ENCODE results near the gene ZFPM1.

ZFPM1 gene

GRCh38 chr16:88570691-88571092 is 117.6 kb downstream of the ZFPM1 start:
- peak overlapping the region; percentile 72 to 89 for H3K4me3 ChIP-seq (replicated peaks in 1 of 2; ENCODE audit: low read depth in 2 of 2, low read length in 2 of 2)
- peak; percentile 5 to 18 for DNase-seq (ENCODE audit: low read depth in 2 of 2)
- TF ChIP-seq CTCF (IDR thresholded peaks at IDR 0.05; ENCODE audit: low read depth, low read length) = no peak

DNA sequence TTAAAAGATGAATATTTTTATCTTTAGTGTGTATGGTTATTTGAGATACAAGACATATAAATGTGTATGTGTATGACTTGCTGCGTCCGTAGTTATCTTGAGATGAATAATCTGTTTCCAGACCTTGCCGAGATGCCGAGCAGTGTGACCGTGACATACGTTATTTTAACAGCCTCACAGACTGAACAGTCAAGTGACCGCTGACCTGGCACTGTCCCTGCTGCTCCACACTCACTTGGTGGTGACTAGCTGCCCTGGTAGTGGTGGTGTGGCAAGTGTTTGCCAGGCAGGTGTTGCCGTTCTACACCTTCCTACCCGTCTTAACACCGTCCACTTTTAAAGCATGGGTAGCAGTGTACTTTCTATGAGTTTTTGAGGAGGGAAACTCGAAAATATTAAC is 122.2 kb downstream of the ZFPM1 start:
- no peak for TF ChIP-seq CTCF (IDR thresholded peaks at IDR 0.05; ENCODE audit: low read depth, low read length)
- no peak for DNase-seq (ENCODE audit: low read depth in 2 of 2)
- no peak overlapping the region for H3K4me3 ChIP-seq (replicated peaks in 1 of 2; ENCODE audit: low read depth in 2 of 2, low read length in 2 of 2)

- no peak for DNase-seq (ENCODE audit: low read depth in 2 of 2)
- no peak for TF ChIP-seq CTCF (IDR thresholded peaks at IDR 0.05; ENCODE audit: low read depth, low read length)
- no peak overlapping the region for H3K4me3 ChIP-seq (replicated peaks in 1 of 2; ENCODE audit: low read depth in 2 of 2, low read length in 2 of 2)
These were observed 123.2 kb downstream of the ZFPM1 start for GRCh38 chr16:88576307-88576706.

- no peak for DNase-seq (ENCODE audit: low read depth in 2 of 2)
- H3K4me3 ChIP-seq (replicated peaks in 1 of 2; ENCODE audit: low read depth in 2 of 2, low read length in 2 of 2) = no peak overlapping the region
- no peak for TF ChIP-seq CTCF (IDR thresholded peaks at IDR 0.05; ENCODE audit: low read depth, low read length)
These were observed 124.1 kb downstream of the ZFPM1 start for GRCh38 chr16:88577166-88577565.

GRCh38 chr16:88578446-88579313 is 125.6 kb downstream of the ZFPM1 start:
- no peak for TF ChIP-seq CTCF (IDR thresholded peaks at IDR 0.05; ENCODE audit: low read depth, low read length)
- no peak overlapping the region for H3K4me3 ChIP-seq (replicated peaks in 1 of 2; ENCODE audit: low read depth in 2 of 2, low read length in 2 of 2)
- DNase-seq (ENCODE audit: low read depth in 2 of 2) = no peak

- no peak overlapping the region for H3K4me3 ChIP-seq (replicated peaks in 1 of 2; ENCODE audit: low read depth in 2 of 2, low read length in 2 of 2)
- no peak for DNase-seq (ENCODE audit: low read depth in 2 of 2)
- no peak for TF ChIP-seq CTCF (IDR thresholded peaks at IDR 0.05; ENCODE audit: low read depth, low read length)
These were observed 127.3 kb downstream of the ZFPM1 start for GRCh38 chr16:88580371-88580770.
